WI38 (cell line): ENCODE results near the gene AUNIP.

Experiments used
- H3K4me3 ChIP-seq: 2 replicates; pipeline ENCODE4 v1.5.1; 2011; ENCODE audit warnings: low read depth, mild to moderate bottlenecking, control low read depth, low read length
- CTCF ChIP-seq: IDR thresholded peaks from 2 replicates; pipeline ENCODE4 v1.5.1; 2012; ENCODE audit warnings: low read depth, mild to moderate bottlenecking, control low read depth, low read length

AUNIP gene

DNA sequence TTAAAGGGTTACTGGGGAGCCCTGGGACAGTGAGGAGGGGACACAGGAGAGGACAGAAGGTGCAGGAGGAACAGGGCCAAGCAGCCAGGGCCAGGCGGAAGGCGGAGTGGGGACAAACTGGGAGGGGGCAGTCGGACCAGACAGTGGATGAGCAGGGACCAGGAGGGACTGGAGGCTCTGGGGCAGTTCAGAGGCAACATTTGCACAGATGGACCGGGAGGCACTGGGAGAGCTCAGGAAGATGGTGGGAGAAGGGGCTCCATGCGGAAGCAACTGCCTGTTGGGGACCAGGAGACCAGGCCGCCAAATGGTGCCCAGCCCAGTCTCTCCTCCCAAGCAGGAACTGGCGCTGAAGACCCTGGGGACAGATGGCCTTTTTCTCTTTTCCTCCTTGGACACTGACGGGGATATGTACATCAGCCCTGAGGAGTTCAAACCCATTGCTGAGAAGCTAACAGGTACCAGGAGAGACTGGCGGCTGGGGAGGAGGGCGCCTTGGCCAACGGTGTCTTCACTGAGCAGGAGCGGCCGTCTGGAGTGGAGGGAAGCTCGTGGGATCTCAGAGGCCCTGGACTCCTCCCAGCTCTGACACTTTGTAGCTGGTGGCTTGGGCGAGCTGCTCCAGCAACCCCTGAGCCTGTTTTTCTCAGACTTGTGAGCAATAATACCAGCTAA is 58.4 kb downstream of the AUNIP start:
- TF ChIP-seq CTCF, result no peak
- H3K4me3 ChIP-seq, result peak overlapping the region; percentile 67

GRCh38 chr1:25799935-25800702 is 59.1 kb downstream of the AUNIP start, which contains the start of gene SELENON:
TSS of gene SELENON (plus strand) at chr1:25800193. CDS start at chr1:25800231, 38 bp downstream.
- H3K4me3 ChIP-seq, result peak within 1 kb of the TSS; percentile 67
- no peak for TF ChIP-seq CTCF

- no peak for TF ChIP-seq CTCF
- H3K4me3 ChIP-seq, result peak overlapping the region; percentile 51
Observed at GRCh38 chr1:25799352-25799934, 59.8 kb downstream of the AUNIP start.

GRCh38 chr1:25798666-25799351 is 60.4 kb downstream of the AUNIP start:
- no peak overlapping the region for H3K4me3 ChIP-seq
- TF ChIP-seq CTCF, result no peak

DNA sequence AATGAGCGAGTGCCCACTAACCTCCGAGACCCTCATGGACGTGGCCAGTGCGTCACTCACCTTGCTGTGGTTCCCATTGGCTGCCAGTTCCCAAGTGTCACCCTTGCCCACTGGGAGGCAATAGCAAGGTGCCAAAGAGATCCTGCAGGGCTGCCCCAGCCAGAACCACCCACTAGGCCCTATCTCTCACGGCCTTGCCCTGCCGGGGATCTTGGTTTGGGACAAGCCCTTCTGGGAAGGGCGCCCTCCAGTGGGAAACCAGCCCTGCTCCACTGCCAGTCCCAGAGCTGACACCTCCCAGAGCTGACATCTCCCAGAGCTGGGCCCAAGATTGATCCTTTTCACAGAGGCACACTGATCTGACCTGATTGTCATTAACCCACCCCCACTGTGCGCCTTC is 61.3 kb downstream of the AUNIP start:
- H3K4me3 ChIP-seq, result no peak overlapping the region
- TF ChIP-seq CTCF, result peak; percentile 42

DNA sequence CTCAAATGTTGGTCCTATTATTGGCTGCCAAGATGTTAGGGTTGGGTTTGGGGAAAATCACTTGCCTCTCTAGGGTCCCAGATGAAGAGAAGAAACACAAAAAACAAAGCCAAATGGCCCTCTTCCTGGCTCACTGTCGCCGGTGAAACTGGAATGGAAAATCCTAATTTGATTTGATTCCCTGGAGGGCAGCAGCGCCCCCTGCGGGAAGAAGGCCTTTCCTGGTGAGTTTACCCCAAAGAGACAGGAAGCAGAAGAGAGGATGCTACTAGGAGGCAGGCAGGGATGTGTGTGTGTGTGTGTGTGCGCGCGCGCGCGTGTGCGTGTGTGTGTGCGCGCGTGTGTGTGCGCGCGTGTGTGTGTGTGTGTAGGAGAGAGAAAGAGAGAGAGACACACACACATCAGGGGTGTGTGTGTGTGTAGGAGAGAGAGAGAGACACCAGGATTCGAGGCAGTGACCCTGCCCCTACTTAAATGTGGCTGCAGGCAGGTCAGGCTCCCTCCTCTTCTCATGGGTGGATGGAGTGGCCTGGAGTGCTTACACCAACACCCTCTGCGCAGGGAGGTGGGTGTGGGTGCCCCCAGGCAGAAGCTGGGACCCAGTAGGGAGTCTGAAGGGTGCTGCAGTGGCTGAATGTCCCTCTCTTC is 62.3 kb downstream of the AUNIP start:
- no peak overlapping the region for H3K4me3 ChIP-seq

More for the DNA sequence above, 62.3 kb downstream of the AUNIP start:
- TF ChIP-seq CTCF, result peak; percentile 68
